ENCODE results near the gene TOP3A. TPM values are rescaled to one million over a fixed set of nuclear protein-coding genes. Genes with fewer than 3 reads are reported as not detected.
A peak's percentile ranks its signal among the peaks of the same experiment; 100 is the strongest.

The TOP3A gene
- total and polyA plus RNA-seq, 5 donors from 2014 or later: 17.0 to 50.4 (median 19.5) TPM

DNA sequence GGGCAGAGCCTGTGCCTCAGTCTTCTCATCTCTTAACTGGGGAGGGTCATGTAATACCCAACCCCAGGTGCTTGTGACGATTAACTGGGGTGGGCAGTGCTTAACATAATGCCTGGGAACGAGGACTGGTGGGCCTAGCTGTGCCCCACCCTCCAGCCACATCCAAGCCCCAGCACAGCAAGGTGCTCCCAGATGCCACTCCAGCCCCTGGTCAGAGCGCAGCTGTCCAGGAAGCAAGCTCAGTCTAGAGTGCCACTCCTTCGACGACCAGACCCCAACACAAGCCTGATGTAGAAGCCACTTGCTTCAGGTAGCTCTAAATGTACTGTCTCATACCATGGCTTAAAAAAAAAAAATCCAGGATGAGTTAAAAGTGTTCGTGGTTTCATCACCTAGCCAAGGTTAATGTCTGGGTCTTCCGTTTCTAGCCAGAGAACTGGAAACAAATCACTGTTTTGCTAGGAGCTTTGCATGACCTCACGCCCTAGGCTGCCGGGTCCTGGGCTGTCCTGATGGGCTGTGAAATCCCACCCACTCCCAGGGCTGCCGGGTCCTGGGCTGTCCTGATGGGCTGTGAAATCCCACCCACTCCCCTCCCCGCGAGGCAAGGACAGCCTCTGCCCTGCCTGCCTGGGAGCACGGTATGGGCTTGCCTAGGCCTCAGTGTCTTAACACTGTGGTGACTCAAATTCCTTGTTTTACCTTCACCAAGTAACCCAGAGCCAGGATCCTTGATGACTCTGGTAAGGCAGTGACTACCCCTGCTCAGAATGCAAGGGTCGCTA is 46.7 kb downstream of the TOP3A start:
- Mint-ChIP-seq H3K4me1 (peaks cover 0 to 3% (median 2%) of the 10 kb centered on the region in 4 donors), H3K4me3 (no peak overlapping the region), H3K9me3 (no peaks in the 10 kb centered on the region), H3K27ac (no peak overlapping the region), H3K36me3 (peaks cover 9% of the 10 kb centered on the region), H3K27me3 (no peaks in the 10 kb centered on the region)
- Histone ChIP-seq H3K4me1 (ENCODE audit: control insufficient read depth, insufficient read depth, low read length, poor library complexity, severe bottlenecking) (no peaks in the 10 kb centered on the region), H3K9me3 (ENCODE audit: control insufficient read depth in 2 of 2, low read length in 2 of 2) (no peaks in the 10 kb centered on the region), H3K27me3 (ENCODE audit: control insufficient read depth, insufficient read depth, low read length) (no peaks in the 10 kb centered on the region), H3K27ac (ENCODE audit: insufficient read depth, low read length, poor library complexity, severe bottlenecking) (no peak overlapping the region), H3K36me3 (ENCODE audit: control insufficient read depth, insufficient read depth, low read length) (peaks cover 18% of the 10 kb centered on the region), H3K4me3 (ENCODE audit: low read depth, low read length) (no peak overlapping the region)
- ATAC-seq (ENCODE audit: low read depth in 2 of 2) (no peak), DNase-seq (no peak)

DNA sequence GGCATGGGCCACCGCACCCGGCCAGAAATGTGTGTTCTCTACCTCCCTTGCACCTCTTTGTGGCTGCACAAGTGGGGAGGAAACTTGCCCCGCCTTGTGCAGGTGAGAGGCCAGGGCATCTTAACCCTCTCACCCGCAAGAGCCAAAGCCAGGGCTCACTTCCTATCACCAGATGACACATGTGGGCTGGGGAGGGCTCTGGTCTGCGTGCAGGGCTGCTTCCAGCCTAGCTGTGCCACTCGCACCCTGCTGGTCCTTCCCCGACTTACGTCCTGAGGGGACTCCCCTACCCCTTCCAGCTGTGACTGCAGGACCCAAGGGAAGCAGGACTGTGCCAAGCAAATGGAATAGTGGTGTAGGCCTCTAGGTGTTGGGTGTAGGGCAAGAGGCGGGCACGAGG is 47.4 kb downstream of the TOP3A start:
- no peak for DNase-seq
- H3K4me3 ChIP-seq (ENCODE audit: low read depth, low read length): no peak overlapping the region

DNA sequence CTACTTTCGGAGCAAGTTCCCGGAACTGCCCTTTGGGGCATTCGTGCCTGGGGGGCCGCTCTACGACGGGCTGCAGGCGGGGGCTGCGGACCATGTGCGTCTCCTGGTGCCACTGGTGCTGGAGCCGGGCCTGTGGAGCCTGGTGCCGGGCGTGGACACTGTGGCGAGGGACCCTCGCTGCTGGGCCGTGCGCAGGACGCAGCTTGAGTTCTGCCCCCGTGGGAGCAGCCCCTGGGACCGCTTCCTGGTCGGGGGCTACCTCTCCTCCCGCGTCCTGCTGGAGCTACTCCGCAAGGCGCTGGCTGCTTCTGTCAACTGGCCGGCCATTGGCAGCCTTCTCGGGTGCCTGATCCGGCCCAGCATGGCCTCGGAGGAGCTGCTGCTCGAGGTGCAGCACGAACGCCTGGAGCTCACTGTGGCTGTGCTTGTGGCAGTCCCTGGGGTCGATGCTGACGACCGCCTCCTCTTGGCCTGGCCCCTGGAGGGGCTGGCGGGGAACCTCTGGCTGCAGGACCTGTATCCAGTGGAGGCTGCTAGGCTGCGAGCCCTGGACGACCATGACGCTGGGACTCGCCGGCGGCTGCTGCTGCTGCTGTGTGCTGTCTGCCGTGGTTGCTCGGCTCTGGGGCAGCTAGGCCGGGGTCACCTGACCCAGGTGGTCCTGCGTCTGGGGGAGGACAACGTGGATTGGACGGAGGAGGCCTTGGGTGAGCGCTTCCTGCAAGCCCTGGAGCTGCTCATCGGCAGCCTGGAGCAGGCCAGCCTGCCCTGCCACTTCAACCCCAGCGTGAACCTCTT is 50.7 kb downstream of the TOP3A start:
- Mint-ChIP-seq H3K4me3 (peak overlapping the region in 1 of 4 donors; percentile 21), H3K9me3 (no peaks in the 10 kb centered on the region), H3K36me3 (peaks cover 7% of the 10 kb centered on the region), H3K27ac (no peak overlapping the region), H3K27me3 (no peaks in the 10 kb centered on the region), H3K4me1 (peaks cover 0 to 27% (median 12%) of the 10 kb centered on the region in 4 donors)
- no peak overlapping the region for H3K4me3 ChIP-seq (ENCODE audit: low read depth, low read length)
- H3K4me1 ChIP-seq (ENCODE audit: control insufficient read depth, insufficient read depth, low read length, poor library complexity, severe bottlenecking): peaks cover 27% of the 10 kb centered on the region
- no peak overlapping the region for H3K27ac ChIP-seq (ENCODE audit: insufficient read depth, low read length, poor library complexity, severe bottlenecking)
- no peaks in the 10 kb centered on the region for H3K9me3 ChIP-seq (ENCODE audit: control insufficient read depth in 2 of 2, low read length in 2 of 2)
- H3K27me3 ChIP-seq (ENCODE audit: control insufficient read depth, insufficient read depth, low read length): no peaks in the 10 kb centered on the region
- ATAC-seq (ENCODE audit: low read depth in 2 of 2): no peak
- no peak for DNase-seq
- H3K36me3 ChIP-seq (ENCODE audit: control insufficient read depth, insufficient read depth, low read length): peaks cover 18% of the 10 kb centered on the region

More for the DNA sequence above, 47.4 kb downstream of the TOP3A start:
- Mint-ChIP-seq H3K9me3 (no peaks in the 10 kb centered on the region), H3K36me3 (peaks cover 7% of the 10 kb centered on the region), H3K27ac (no peak overlapping the region), H3K4me1 (peaks cover 0 to 5% (median 2%) of the 10 kb centered on the region in 4 donors), H3K27me3 (no peaks in the 10 kb centered on the region), H3K4me3 (no peak overlapping the region)
- H3K27me3 ChIP-seq (ENCODE audit: control insufficient read depth, insufficient read depth, low read length): no peaks in the 10 kb centered on the region
- ATAC-seq (ENCODE audit: low read depth in 2 of 2): no peak
- H3K4me1 ChIP-seq (ENCODE audit: control insufficient read depth, insufficient read depth, low read length, poor library complexity, severe bottlenecking): peaks cover 1% of the 10 kb centered on the region
- no peak overlapping the region for H3K27ac ChIP-seq (ENCODE audit: insufficient read depth, low read length, poor library complexity, severe bottlenecking)
- no peaks in the 10 kb centered on the region for H3K9me3 ChIP-seq (ENCODE audit: control insufficient read depth in 2 of 2, low read length in 2 of 2)
- peaks cover 18% of the 10 kb centered on the region for H3K36me3 ChIP-seq (ENCODE audit: control insufficient read depth, insufficient read depth, low read length)

DNA sequence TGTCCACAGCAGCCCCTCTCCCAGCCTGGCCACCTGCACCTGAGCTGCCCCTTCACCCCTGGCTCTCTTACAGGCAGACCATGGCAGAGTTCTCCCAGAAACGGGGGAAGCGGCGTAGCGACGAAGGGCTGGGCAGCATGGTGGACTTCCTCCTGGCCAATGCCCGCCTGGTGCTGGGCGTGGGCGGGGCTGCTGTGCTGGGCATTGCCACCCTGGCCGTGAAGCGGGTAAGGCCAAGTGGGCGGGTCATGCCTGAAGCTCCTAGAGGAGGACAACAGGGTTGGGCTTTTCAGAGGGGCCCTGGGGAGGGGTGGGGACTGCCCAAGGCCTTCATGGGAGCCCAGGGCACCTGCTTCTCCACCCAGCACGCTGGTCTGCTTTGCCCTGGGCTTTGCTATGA is 52.2 kb downstream of the TOP3A start:
- DNase-seq: no peak
- Mint-ChIP-seq H3K27ac (peak overlapping the region in 1 of 3 donors; percentile 41), H3K4me3 (peak overlapping the region; percentile 47 to 96 (median 88))

DNA sequence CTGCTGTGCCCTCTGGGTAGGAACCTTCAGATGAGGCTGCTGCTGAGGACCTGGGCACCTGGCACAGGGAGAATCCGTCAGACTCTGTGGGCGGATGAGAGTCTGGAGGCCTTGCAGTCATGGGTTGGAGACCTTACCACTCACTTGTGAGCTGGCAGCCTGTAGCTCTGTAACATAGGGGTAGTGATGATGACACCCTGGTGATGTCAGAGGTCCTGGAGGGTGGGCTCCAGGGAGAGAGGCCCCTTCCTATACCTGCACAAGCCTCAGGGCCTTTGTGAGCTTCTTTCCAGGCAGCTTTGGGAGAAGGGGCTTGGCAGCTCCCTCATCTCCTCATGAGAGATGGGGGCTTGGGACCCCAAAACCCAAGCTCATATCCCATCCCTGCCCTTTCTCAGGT is 52.7 kb downstream of the TOP3A start:
- H3K9me3 ChIP-seq (ENCODE audit: control insufficient read depth in 2 of 2, low read length in 2 of 2): no peaks in the 10 kb centered on the region
- DNase-seq (no peak), ATAC-seq (ENCODE audit: low read depth in 2 of 2) (no peak)
- Mint-ChIP-seq H3K36me3 (peaks cover 7% of the 10 kb centered on the region), H3K4me3 (peak overlapping the region; percentile 87 to 96 (median 92)), H3K4me1 (peaks cover 0 to 37% (median 17%) of the 10 kb centered on the region in 4 donors), H3K9me3 (no peaks in the 10 kb centered on the region), H3K27me3 (no peaks in the 10 kb centered on the region), H3K27ac (peak overlapping the region in 2 of 3 donors; percentile 41 to 76)
- no peaks in the 10 kb centered on the region for H3K27me3 ChIP-seq (ENCODE audit: control insufficient read depth, insufficient read depth, low read length)
- peaks cover 41% of the 10 kb centered on the region for H3K4me1 ChIP-seq (ENCODE audit: control insufficient read depth, insufficient read depth, low read length, poor library complexity, severe bottlenecking)
- H3K27ac ChIP-seq (ENCODE audit: insufficient read depth, low read length, poor library complexity, severe bottlenecking): no peak overlapping the region
- H3K36me3 ChIP-seq (ENCODE audit: control insufficient read depth, insufficient read depth, low read length): peaks cover 18% of the 10 kb centered on the region
- no peak overlapping the region for H3K4me3 ChIP-seq (ENCODE audit: low read depth, low read length)

More for the DNA sequence above, 52.2 kb downstream of the TOP3A start:
- no peaks in the 10 kb centered on the region for H3K27me3 ChIP-seq (ENCODE audit: control insufficient read depth, insufficient read depth, low read length)
- H3K36me3 Mint-ChIP-seq: peaks cover 7% of the 10 kb centered on the region
- H3K27ac ChIP-seq (ENCODE audit: insufficient read depth, low read length, poor library complexity, severe bottlenecking): no peak overlapping the region
- H3K27me3 Mint-ChIP-seq: no peaks in the 10 kb centered on the region
- peaks cover 0 to 33% (median 14%) of the 10 kb centered on the region in 4 donors for H3K4me1 Mint-ChIP-seq
- peaks cover 35% of the 10 kb centered on the region for H3K4me1 ChIP-seq (ENCODE audit: control insufficient read depth, insufficient read depth, low read length, poor library complexity, severe bottlenecking)
- ATAC-seq (ENCODE audit: low read depth in 2 of 2): no peak
- peaks cover 18% of the 10 kb centered on the region for H3K36me3 ChIP-seq (ENCODE audit: control insufficient read depth, insufficient read depth, low read length)
- no peak overlapping the region for H3K4me3 ChIP-seq (ENCODE audit: low read depth, low read length)
- no peaks in the 10 kb centered on the region for H3K9me3 Mint-ChIP-seq
- no peaks in the 10 kb centered on the region for H3K9me3 ChIP-seq (ENCODE audit: control insufficient read depth in 2 of 2, low read length in 2 of 2)

DNA sequence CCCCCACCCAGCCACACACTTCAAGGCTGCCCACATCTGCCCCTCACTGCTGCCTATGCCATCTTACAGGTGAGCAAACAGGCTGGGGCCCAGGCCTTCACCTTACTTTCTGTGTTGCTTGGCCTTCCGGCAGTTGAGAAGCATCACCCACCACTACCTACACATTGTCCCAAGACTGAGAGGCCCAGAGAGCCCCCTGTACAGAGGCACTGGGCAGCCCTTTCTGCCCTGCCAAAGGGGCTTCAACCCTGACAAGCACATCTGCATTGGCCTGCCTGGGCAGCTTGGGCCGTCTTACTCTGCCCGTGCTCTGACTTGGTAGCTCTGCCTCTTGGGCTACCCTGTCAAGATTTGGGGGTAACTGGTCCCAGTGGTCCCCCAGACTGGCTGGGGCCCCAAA is 53.1 kb downstream of the TOP3A start:
- Mint-ChIP-seq H3K4me3 (peak overlapping the region; percentile 87 to 96 (median 92)), H3K4me1 (peaks cover 0 to 42% (median 20%) of the 10 kb centered on the region in 4 donors), H3K27me3 (no peaks in the 10 kb centered on the region), H3K36me3 (peaks cover 6% of the 10 kb centered on the region), H3K27ac (peak overlapping the region; percentile 41 to 82 (median 76)), H3K9me3 (no peaks in the 10 kb centered on the region)
- peaks cover 45% of the 10 kb centered on the region for H3K4me1 ChIP-seq (ENCODE audit: control insufficient read depth, insufficient read depth, low read length, poor library complexity, severe bottlenecking)
- H3K27me3 ChIP-seq (ENCODE audit: control insufficient read depth, insufficient read depth, low read length): no peaks in the 10 kb centered on the region
- H3K4me3 ChIP-seq (ENCODE audit: low read depth, low read length): peak overlapping the region; percentile 66
- DNase-seq (no peak), ATAC-seq (ENCODE audit: low read depth in 2 of 2) (no peak)
- peaks cover 18% of the 10 kb centered on the region for H3K36me3 ChIP-seq (ENCODE audit: control insufficient read depth, insufficient read depth, low read length)
- H3K27ac ChIP-seq (ENCODE audit: insufficient read depth, low read length, poor library complexity, severe bottlenecking): peak overlapping the region; percentile 94
- H3K9me3 ChIP-seq (ENCODE audit: control insufficient read depth in 2 of 2, low read length in 2 of 2): no peaks in the 10 kb centered on the region

DNA sequence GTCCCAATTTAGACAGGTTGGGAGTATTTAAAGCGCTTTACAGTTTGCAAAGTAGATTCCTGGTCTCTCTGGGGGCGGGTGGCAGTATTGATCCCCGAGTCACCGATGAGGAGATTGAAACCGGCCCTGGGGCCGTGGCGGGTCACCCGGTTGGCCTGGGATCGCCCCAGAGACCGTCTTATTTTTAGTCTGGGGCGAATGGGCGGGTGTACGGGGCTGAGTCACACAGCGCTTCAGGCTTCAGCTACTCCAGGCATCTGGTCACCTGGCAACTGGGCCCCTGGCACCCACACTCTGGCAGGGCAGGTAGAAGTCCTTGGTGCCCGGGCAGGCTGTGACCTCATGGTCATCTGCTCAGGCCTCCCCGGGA is 53.7 kb downstream of the TOP3A start:
- H3K4me3 Mint-ChIP-seq: peak overlapping the region; percentile 87 to 96 (median 92)
- Histone ChIP-seq H3K36me3 (ENCODE audit: control insufficient read depth, insufficient read depth, low read length) (peaks cover 21% of the 10 kb centered on the region), H3K27me3 (ENCODE audit: control insufficient read depth, insufficient read depth, low read length) (no peaks in the 10 kb centered on the region), H3K4me3 (ENCODE audit: low read depth, low read length) (peak overlapping the region; percentile 66), H3K27ac (ENCODE audit: insufficient read depth, low read length, poor library complexity, severe bottlenecking) (peak overlapping the region; percentile 94), H3K4me1 (ENCODE audit: control insufficient read depth, insufficient read depth, low read length, poor library complexity, severe bottlenecking) (peaks cover 50% of the 10 kb centered on the region), H3K9me3 (ENCODE audit: control insufficient read depth in 2 of 2, low read length in 2 of 2) (no peaks in the 10 kb centered on the region)
- DNase-seq (no peak), ATAC-seq (ENCODE audit: low read depth in 2 of 2) (no peak)
- H3K36me3 Mint-ChIP-seq: peaks cover 3% of the 10 kb centered on the region
- peaks cover 0 to 47% (median 23%) of the 10 kb centered on the region in 4 donors for H3K4me1 Mint-ChIP-seq
- H3K27ac Mint-ChIP-seq: peak overlapping the region; percentile 41 to 82 (median 76)
- no peaks in the 10 kb centered on the region for H3K27me3 Mint-ChIP-seq
- no peaks in the 10 kb centered on the region for H3K9me3 Mint-ChIP-seq

Measured in CD4-positive, CD25-positive, alpha-beta regulatory T cell (primary cell).